ENCODE data around the gene CYTH2.
A peak's percentile ranks its signal among the peaks of the same experiment; 100 is the strongest.

The CYTH2 gene

GRCh38 chr19:48469289-48469881 is at the start of gene CYTH2:
Gene CYTH2, plus strand, starts transcription at chr19:48469369. Its CDS starts 139 bp downstream, at chr19:48469508.
- DNase-seq (ENCODE audit: low read depth): no peak

- no peak for DNase-seq (ENCODE audit: low read depth)
Measured at GRCh38 chr19:48421548-48421947, 47.6 kb upstream of the CYTH2 start.

GRCh38 chr19:48424694-48425219 is 44.4 kb upstream of the CYTH2 start:
- DNase-seq (ENCODE audit: low read depth): no peak

GRCh38 chr19:48428670-48429069 is 40.5 kb upstream of the CYTH2 start:
- no peak for DNase-seq (ENCODE audit: low read depth)

- DNase-seq (ENCODE audit: low read depth): no peak
Measured at GRCh38 chr19:48433337-48433736, 35.8 kb upstream of the CYTH2 start.

GRCh38 chr19:48436586-48436985 is 32.6 kb upstream of the CYTH2 start:
- DNase-seq (ENCODE audit: low read depth): no peak

- no peak for DNase-seq (ENCODE audit: low read depth)
Measured at GRCh38 chr19:48441360-48442050, 27.7 kb upstream of the CYTH2 start.

GRCh38 chr19:48442116-48443035 is 26.8 kb upstream of the CYTH2 start:
- no peak for DNase-seq (ENCODE audit: low read depth)

- DNase-seq (ENCODE audit: low read depth): no peak
Measured at GRCh38 chr19:48443256-48443655, 25.9 kb upstream of the CYTH2 start.

GRCh38 chr19:48443731-48444128 is 25.4 kb upstream of the CYTH2 start:
- no peak for DNase-seq (ENCODE audit: low read depth)

- DNase-seq (ENCODE audit: low read depth): no peak
Measured at GRCh38 chr19:48444129-48444935, 24.8 kb upstream of the CYTH2 start.

GRCh38 chr19:48444936-48445200 is 24.3 kb upstream of the CYTH2 start:
- DNase-seq (ENCODE audit: low read depth): no peak

- DNase-seq (ENCODE audit: low read depth): no peak
Measured at GRCh38 chr19:48445256-48445605, 23.9 kb upstream of the CYTH2 start.

- peak; percentile 85 for DNase-seq (ENCODE audit: low read depth)
Measured at GRCh38 chr19:48445606-48446481, 23.3 kb upstream of the CYTH2 start, which contains the start of gene GRWD1. Gene GRWD1, plus strand, starts transcription at chr19:48445983. Its CDS starts 23 bp downstream, at chr19:48446006.

GRCh38 chr19:48446579-48446978 is 22.6 kb upstream of the CYTH2 start:
- no peak for DNase-seq (ENCODE audit: low read depth)

GRCh38 chr19:48448563-48448962 is 20.6 kb upstream of the CYTH2 start:
- DNase-seq (ENCODE audit: low read depth): no peak

GRCh38 chr19:48450441-48450840 is 18.7 kb upstream of the CYTH2 start:
- DNase-seq (ENCODE audit: low read depth): no peak

- DNase-seq (ENCODE audit: low read depth): no peak
Measured at GRCh38 chr19:48450863-48451262, 18.3 kb upstream of the CYTH2 start.

GRCh38 chr19:48451624-48452023 is 17.5 kb upstream of the CYTH2 start:
- no peak for DNase-seq (ENCODE audit: low read depth)

- DNase-seq (ENCODE audit: low read depth): no peak
Measured at GRCh38 chr19:48452289-48453190, 16.6 kb upstream of the CYTH2 start.

Measured in stimulated activated CD8-positive, alpha-beta memory T cell treated with anti-CD3 and anti-CD28 coated beads, Interleukin-12 subunit alpha, Interleukin-12 subunit beta, amount 100 ng/mL, for 1 hour (primary cell).